Epithelial cell of esophagus (primary cell): Measurements from ENCODE around the gene NYNRIN.

Experiments
- DNase-seq: peaks from one replicate; pipeline ENCODE4 v3.0.0; 2010; ENCODE audit warnings: low read depth
- H3K4me3 ChIP-seq: 2 replicates; pipeline ENCODE4 v1.5.1; 2011; ENCODE audit warnings: mild to moderate bottlenecking, low read length, control low read depth
- CTCF ChIP-seq: IDR thresholded peaks from 2 replicates; pipeline ENCODE4 v1.5.1; 2011; ENCODE audit warnings: low read depth, mild to moderate bottlenecking, low read length, control low read depth, inconsistent platforms; ENCODE audit not compliant: insufficient read depth; ENCODE audit errors: missing control alignments

NYNRIN gene

GRCh38 chr14:24360281-24360680, 38.5 kb upstream of the NYNRIN start:
- no peak for TF ChIP-seq CTCF
- H3K4me3 ChIP-seq, result no peak overlapping the region
- no peak for DNase-seq

GRCh38 chr14:24361326-24361725, 37.5 kb upstream of the NYNRIN start:
- no peak for DNase-seq
- TF ChIP-seq CTCF, result no peak
- no peak overlapping the region for H3K4me3 ChIP-seq

GRCh38 chr14:24362241-24362960, 36.4 kb upstream of the NYNRIN start:
- peak; percentile 37 for DNase-seq
- TF ChIP-seq CTCF, result no peak
- no peak overlapping the region for H3K4me3 ChIP-seq

- TF ChIP-seq CTCF, result no peak
- no peak overlapping the region for H3K4me3 ChIP-seq
These were observed 35.4 kb upstream of the NYNRIN start for GRCh38 chr14:24363401-24363800.

DNA sequence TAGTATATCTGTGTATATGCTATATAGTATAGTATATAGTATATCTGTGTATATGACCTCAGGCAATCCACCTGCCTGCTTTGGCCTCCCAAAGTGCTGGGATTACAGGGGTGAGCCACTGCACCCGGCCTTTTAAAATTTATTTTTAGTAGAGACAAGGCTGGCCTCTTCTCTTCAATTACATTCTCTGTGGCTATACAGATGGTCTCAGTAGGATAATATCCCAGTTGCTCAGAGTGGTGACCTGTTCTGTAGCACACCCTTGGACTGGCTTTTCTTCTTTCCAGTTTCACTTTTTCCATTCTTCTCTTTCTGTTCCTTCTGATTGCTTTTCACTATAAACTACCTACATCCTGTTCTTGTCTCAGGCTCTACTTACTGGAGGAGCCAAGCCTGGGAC, 34.0 kb upstream of the NYNRIN start:
- H3K4me3 ChIP-seq, result no peak overlapping the region

More at GRCh38 chr14:24363401-24363800, 35.4 kb upstream of the NYNRIN start:
- DNase-seq, result no peak

DNA sequence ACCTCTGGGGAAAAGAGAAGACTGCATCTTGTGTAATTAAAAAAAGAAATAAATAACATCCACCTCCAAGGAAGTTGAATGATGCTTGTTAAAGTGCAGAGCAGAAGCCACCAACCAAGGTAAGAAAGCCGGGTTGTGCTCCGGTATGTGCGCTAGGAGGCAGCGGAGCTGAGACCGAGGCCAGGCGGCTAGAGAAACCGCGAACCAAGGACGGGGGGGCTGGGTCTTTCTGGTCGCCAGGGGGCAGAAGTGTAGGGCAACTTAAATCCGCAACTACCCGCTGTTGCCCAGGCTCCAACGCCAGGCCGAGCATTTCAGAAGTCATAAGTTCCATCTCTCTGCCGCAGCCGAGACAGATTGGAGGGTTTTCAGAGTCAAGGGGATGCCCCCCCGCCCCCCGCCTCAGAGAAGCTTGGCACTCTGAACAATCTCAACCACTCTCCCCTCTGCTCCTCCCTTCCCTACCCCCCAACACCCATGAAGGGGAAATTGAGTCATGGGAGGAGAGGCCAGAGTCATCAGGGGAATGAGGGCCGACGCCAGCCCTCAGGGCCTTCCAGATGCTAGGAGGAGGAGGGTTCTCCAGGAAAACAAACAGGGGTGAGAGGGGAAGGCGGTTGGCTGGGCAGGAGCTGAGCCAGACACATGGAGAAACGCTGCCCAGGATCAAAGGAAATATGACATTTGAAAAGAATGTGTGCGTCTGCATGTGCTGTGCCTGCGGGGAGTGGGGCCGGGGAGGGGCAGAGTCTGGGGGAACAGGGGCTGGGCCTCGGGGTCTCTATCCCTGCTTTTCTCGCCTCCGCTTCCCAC, 33.0 kb upstream of the NYNRIN start:
- peak; percentile 95 for DNase-seq
- TF ChIP-seq CTCF, result peak; percentile 94
- H3K4me3 ChIP-seq, result peak overlapping the region; percentile 78

More for the DNA sequence above, 34.0 kb upstream of the NYNRIN start:
- TF ChIP-seq CTCF, result no peak
- DNase-seq, result no peak

- peak overlapping the region; percentile 78 for H3K4me3 ChIP-seq
- no peak for DNase-seq
- no peak for TF ChIP-seq CTCF
These were observed 32.4 kb upstream of the NYNRIN start for GRCh38 chr14:24366413-24366720.
